IPS DF 19.7 (cell line): ENCODE data around the gene CEP63.
A peak's percentile ranks its signal among the peaks of the same experiment; 100 is the strongest.

ENCODE experiments used
- DNase-seq: peaks from one replicate; pipeline ENCODE4 v3.0.0-alpha.2; 2013; ENCODE audit warnings: low read depth, low spot score

Gene CEP63

DNA sequence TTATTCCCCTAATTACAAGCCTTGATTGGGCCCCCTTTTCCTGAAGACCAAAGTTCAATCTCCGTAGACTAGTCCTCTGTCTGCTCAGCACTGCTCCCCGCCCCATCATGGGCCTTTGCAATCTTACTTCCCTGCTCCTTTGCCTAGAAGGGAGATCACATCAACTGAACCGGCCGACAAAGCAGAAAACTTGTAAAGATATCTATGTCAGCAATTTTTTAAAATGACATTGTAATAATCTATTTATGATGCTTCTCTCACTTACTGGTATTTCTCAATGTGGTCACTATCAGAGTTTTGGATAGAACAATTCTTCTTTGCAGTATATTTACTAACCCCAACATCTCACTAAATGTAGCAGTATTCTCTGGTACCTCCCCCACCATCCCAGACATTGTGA lies 17.3 kb upstream of the CEP63 start:
- no peak for DNase-seq

DNA sequence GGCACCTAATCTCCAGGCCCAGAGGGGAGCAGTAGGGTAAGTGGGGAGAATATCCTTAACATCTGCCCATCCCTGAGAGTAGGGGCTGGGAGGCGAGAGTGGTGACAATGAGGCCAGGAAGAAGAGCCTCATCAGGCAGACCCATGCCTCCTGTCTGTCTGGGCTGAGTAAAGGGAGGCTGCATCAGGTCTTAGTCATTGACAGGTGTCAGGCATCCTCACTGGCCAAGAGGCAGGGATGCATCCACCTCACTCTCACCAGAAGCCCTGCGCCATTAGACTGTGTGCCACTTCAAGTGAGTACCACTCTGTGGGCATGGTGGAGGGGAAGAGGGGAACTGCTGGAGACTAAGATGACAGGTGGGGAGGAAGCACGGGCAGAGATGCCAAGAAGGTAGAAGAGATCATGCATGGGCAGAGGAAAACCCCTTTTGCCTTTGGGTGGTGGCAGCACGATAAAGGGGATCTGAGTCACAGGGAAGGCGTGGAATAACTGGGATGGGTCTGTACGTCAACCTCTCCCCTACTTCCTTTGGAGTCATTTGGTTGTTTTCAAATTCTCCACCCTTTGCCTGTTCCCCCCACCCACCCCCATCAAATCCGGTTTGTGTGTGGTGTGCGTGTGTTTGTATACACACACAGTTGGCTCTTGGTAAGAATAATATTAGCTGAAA lies 14.2 kb upstream of the CEP63 start:
- no peak for DNase-seq

DNA sequence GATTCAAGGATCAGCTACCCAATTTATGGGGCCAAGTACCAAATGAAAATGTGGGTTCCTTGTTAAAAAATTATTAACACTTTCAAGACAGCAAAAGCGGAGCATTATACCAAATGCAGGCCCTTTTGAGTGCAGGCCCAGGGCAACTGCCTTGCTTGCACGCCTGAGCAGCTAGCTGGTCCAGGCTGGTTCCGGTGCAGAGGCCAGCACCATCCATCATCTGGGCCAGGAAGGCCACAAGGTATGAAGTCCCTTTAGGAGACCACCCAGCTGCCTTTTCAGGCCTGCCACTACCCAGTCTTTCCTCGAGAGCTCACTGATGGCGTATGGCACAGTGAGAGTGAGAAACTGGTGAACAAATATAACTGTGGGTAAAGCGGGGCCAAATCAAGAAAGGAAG lies 13.0 kb upstream of the CEP63 start:
- no peak for DNase-seq

DNA sequence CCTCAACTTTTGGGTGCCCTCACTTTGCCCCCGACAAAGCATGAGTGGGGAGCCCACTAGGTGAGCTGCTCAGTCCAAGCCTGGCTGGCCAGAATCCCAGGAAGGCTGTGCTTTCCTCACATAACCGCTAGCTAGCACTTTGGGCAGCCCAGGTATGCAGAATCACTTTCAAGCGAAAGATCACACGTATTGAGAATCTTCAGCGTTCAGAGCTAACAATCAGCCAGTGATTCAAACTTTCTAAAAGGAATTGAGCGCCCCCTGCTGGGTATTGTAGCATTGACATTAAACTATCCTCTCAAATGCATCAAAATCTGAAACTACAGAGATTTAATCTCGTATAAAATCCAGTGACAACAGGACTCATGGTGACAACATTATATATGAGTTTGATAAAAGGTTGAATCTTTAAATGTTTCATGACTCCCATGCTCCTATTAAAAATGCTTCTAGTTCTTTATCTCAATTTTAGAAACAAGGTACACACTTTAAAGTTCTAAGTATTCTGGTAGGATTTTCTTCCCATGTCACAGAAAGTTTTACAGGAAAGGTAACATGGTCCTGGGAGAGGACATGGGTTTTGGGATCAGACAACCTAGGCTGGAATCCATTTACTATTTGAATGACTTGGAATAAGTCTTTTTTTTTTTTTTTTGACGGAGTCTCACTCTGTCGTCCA lies 11.8 kb upstream of the CEP63 start:
- peak; percentile 61 for DNase-seq

DNA sequence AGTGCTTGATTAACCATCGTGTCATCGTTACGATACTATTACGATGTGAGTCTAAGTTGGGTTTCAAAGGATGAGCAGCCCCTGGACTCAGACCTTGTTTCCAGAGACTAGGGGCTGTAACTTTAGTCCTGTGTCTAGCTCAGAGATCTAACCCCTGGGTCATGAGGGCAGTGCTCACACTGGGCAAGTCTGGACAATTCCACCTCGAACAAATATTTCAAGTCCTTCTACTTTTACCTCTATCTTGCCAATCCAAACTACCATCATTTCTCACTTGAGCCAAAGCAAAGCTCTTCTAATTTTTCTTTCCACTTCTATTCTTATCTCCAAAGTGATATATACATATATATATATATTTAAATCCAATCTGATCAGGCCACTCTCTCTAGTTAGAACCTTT lies 10.9 kb upstream of the CEP63 start:
- no peak for DNase-seq

DNA sequence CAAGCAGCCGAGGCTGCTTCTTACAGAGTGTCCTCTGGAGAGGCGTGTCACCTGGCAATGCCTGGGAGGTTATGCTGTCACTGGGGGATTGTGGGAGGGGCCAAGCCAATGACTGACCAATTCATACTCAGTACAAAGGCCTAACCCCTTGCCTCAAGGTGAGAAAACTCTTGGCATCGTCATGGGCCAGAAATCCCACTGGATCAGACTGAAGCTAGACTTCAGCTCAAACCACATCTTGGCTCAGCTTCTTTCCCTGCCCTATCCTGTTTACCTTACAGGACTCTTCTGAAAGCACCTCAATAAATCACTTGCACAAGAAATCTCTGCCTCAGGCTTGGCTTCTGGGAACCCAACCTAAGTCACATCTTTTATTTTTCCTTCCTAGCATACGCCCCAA lies 9.6 kb upstream of the CEP63 start:
- no peak for DNase-seq

DNA sequence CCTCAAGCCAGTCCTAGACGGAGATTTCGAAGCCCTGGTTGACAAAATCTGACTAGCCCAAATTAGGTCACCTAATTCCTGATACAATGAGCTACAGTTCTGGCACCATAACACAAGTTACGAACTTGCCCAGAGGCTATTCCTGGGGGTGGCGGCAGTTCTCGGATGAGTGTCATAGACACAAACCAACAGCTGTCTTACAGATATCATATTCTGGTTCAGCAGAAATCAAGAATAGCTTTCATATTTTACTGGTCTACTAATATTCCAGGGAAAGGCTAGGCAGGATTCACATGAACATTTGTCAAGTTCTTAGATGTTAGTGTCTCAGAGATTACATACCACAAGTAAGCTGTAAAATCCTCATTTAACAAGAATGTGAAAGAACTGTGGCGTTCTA lies 8.9 kb upstream of the CEP63 start:
- DNase-seq, result no peak

DNA sequence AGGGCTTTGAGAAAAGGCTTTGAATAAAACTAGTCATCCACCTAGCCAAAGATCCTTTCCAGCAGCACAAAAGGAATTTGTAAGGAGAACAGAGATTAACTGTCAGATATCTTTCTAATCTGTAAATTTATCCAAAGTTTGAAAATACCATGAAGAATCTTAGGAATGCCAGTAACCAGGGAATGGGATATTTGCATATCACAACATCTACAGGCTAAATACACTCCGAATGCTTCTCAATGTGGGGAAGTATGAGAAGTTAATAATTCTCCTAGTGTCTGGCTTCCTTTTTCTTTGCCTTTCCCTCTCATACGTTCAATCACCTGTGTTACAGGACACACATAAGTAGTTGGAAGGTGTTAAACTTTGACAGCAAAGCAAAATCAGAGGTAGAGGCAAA lies 7.9 kb upstream of the CEP63 start:
- DNase-seq, result no peak

DNA sequence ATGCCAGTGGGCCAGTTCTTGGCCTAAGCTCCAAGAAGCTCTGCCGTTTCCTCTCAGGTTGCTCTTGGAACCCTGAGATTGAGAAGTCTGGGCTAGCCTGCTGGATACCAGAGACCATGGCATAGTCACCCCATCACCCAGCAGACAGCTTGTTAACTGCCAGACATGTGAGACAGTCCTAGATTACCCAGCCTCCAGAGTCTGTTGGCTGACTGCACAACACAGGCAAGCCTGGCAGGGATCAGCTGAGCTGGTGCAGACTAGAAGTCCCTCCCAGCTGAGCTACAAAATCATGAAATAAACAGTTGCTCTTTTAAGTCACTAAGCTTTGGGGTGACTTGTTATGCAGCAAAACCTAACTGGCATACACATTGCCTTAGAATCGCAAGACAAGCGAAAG lies 5.3 kb upstream of the CEP63 start:
- DNase-seq, result no peak

DNA sequence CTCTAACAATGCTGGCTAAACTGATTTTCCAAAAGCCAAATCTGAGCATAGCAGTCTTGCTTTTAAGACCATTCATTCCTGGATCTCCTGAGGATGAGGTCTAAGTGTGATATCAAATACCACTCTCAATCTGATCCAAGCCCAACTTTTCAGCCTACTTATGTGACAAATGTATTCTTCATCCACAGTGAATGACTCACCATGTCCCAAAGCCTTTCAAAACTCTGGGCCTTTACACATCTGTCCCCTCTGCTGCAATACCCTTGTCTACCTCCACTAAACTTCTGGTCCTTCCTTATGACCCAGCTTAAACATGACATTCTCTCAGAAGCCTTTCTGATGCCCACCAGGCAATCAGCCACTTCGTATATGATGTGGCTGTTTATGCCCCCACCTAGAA lies 4.7 kb upstream of the CEP63 start:
- DNase-seq, result no peak

DNA sequence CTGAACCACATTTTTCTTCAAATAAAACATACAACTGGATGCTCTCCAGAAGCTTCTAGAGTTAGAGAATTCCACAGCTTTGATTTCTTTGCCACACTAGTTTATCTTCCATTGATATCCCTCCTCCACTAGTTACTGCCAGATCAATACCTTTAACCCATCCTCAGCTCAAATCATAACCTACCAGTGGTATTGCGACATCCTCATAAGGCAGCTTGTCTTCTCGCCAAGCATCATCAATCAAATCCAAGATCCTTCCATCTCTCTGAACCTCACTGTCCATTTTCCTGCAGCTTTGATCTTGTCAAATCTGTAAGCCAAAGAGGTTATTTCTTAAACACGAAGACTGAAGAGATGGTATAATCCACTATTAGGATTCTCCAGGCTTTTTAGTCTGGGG lies 3.2 kb upstream of the CEP63 start:
- DNase-seq, result no peak

DNA sequence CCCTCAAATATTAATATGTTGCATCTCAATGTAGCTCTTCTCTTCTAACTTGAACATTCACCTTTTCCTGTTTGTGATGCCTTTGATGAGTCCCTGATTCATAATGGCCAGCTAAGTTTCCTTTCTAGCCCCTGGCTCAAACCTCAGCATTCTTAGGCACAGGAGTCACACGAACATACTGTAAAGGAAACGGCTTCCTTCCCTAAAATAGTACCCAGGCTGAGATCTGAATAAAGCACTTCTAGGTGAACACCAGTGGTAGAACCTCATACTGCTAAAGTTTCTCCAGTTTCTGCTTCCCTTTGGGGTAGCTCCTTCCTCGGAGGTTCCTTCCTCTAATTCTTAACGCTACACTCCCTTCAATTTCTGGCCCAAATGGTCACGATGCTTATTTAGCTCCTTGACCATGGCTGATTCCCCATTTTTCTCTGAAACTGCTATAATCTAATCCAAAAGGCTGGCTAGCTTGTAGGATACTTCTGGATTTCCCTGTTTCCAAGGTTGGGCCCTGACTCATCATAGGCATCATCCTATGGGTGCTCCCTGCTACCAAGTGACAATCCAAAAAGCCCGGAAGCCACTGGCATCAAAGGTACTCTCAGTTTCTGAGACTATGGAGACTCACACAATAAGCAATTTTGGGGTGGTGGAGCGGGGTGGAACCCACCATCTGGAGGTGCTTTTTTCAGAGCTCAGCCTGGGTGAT lies 2.5 kb upstream of the CEP63 start:
- no peak for DNase-seq

DNA sequence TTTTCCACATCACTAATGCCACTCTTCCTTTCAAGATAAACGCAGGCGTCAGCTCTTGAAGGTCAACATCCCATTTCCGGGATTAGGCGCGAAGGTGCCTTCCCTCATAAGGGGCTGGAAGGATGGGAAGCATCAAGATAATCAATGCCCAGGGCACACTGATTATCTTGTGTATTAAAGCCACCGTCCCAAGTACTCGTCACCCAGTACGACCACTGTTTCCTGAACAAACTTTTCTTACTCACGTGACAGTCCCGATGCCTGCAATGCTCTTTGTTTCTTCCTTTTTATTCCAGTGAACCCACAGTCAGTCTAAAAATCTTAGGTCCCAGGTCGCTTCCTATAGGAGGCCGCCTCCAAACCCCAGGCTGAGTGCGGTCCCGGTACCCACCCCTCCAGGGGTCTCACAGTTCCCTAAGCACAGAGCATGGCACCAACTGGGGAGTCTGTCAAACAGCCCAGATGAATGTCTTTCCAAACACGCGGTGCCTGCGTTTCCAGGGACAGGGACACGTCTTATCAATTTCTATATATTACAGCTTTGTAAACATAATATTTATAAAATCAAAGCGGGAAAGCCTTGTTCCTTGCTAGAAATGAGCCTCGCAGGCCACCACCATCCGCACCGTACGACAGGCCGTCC lies 661 bp upstream of the CEP63 start:
- DNase-seq, result no peak

DNA sequence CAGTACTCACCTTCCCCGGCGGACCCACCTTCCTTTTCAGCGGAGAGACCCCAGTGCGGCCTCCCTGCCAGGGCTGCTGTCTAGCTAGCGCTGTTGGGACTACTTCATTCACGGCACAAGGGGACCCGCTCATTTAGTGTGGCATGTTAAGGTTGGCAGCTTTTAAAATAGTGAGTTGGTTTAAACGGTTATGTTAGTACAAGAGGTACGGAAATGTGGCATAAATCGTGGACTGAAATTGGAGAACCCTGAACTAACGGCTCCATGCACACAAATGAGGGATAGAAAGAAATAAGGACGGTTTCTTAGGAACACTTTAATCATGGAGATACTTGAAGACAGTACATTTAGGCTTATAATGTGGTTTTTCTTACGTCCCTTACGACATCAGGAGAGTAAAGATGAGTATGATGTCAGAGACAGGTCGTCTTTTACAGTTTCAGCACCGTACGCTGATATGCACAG lies 752 bp downstream of the CEP63 start:
- DNase-seq, result no peak

DNA sequence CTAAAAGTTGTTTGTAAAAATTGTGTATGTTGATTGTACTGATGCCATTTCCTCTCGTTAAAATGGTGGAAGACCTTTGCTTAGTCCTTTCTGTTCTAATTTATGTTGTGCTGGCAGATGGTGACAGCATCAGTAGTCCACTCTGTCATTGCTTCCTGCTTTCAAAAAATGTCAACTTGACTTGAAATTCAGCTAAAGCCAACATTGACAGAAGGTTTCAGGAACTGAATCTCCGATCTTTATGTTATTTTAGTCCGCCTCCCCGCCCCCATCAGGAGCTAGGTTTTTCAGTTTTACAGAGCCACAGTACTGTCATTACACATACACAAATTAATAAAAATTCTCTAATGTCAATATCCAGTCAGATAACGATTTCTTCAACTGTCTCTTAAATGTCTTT lies 1.5 kb downstream of the CEP63 start:
- no peak for DNase-seq

DNA sequence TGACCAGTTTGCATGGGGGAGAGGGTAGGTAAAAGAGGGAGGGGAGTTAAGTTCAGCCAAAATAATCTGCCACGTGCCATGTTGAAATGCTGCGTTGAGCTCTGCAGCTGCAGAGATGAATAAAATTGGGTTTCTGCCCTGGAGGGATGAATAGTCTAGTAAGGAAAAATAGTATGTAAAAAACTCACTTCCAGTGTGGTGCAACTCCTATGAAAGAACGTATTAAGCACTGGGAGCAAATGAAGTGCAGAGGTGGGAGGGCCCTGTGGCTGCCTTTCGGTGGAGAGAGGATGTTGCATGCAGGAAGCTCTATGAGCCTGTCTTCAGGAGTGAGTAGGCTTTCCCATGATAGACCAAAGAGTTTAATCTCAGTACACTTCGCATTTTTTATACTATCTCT lies 8.6 kb downstream of the CEP63 start:
- DNase-seq, result no peak

DNA sequence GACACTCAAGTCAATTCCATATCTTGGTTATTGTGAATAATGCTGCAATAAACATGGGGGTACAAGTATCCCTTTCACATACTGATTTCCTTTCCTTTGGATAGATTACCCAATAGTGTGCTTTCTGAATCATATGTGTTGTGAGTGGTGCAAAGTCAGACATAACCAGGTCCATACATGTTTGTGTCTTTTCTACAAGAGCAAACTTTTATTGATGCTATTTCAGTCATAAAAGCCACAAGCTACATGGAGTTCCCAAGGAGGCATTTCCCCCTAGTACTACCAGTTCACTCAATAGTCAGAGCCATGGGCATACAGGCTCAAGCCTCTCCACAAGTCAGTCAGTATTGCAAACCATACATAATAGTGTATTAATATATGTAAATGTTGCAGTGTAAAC lies 10.1 kb downstream of the CEP63 start:
- no peak for DNase-seq

DNA sequence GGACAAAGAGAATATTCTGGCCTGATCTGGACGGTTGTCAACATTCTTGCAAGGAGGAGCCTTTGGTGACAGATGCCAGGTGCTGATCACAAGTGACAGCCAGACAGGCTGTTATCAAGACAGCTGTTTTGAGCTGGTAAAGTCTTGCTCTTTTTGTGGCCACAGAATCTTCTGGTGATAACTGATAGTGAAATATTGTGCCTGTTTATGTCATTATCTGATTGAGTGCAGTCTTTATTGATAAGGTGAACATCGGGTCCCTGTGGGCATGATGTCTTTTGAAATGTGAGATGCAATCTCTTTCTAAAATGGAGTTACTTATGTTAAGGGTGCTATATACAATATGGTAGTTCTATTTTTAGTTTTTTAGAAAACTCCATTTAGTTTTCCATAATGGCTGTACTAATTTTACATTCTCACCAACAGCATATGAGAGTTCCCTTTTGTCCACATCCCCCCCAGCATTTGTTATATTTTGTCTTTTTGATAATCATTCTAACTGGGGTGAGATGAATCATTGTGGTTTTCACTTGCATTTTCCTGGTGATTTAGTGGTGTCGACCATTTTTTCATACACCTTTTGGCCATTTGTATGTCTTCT lies 10.7 kb downstream of the CEP63 start:
- no peak for DNase-seq

DNA sequence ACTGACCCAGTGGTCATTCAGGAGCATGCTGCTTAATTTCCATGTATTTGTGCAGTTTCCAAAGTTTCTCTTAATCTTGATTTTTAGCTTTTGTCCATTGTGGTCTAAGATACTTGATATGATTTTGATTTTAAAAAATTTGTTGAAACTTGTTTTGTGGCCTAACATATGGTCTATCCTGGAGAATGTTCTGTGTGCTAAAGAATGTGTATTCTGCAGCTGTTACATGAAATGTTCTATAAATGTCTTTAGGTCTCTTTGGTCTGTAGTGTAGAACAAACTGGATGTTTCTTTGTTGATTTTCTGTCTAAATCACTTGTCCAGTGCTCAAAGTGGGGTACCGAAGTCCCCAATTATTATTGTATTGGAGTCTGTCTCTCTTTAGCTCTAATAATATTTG lies 17.4 kb downstream of the CEP63 start:
- DNase-seq, result no peak

DNA sequence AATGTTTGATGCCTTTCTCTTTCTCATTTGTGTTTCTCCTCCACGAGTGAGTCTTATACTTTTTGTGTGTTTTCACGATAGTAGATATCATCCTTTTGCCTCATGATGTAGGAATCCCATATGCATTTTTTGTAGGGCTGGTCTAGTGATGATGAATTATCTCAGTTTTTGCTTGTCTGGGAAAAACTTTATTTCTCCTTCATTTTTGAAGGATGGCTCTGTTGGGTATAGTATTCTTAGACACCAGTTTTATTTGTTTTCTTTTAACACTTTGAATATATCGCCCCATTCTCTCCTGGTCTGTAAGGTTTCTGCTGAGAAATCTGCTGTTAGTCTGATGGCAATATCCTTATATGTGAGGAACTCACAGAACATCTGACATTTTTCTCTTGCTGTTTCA lies 18.3 kb downstream of the CEP63 start:
- no peak for DNase-seq

DNA sequence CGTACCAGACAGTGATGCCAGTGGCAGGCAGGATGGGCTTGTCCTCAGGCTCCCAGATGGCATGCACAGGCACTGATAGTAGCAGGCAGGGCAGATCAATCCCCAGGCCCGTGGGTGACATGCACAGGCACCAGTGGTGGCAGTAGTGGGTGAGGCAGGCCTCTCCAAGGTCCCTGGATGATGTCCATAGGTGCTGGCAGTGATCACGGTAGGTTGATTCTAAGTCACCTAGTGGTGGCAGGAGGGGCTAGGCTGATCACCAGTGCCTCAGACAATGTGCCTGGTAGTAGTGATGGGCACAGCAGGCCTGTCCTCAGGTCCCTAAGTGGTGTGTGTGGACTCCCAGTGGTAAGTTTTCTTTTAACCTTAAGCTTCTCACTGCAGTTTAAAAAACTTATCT lies 19.6 kb downstream of the CEP63 start:
- no peak for DNase-seq

DNA sequence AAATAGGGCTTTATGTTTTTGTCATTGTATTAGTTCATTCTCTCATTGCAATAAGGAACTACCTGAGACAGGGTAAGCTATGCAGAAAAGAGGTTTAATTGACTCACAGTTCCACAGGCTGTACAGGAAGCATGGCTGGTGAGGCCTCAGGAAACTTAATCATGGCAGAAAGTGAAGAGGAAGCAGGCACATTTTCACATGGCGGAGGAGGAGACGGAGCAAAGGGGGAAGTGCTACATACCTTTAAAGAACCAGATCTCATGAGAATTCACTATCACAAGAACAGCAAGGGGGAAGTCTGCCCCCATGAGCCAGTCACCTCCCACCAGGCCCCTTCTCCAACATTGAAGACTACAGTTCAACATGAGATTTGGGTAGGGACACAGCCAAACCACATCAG lies 25.6 kb downstream of the CEP63 start:
- DNase-seq, result no peak
